NT2/D1 (cell line): ENCODE results near the gene AFTPH.

ENCODE experiments used
- DNase-seq: peaks from one replicate; pipeline ENCODE4 v3.0.0-alpha.2; 2011; ENCODE audit warnings: low read depth, low spot score
- H3K27me3 ChIP-seq: 2 replicates; pipeline ENCODE4 v1.6.0; 2011; ENCODE audit warnings: mild to moderate bottlenecking; ENCODE audit not compliant: insufficient read length, insufficient read depth
- H3K36me3 ChIP-seq: 2 replicates; pipeline ENCODE4 v1.6.1; 2011; ENCODE audit warnings: mild to moderate bottlenecking, low read length, mixed read lengths; ENCODE audit not compliant: insufficient read depth, insufficient read length
- H3K4me1 ChIP-seq: 2 replicates; pipeline ENCODE4 v1.5.1; 2011; ENCODE audit not compliant: insufficient read depth, insufficient read length
- H3K4me3 ChIP-seq: 2 replicates; pipeline ENCODE4 v1.5.1; 2011; ENCODE audit warnings: low read depth; ENCODE audit not compliant: insufficient read length
- H3K9ac ChIP-seq: 2 replicates; pipeline ENCODE4 v1.6.0; 2011; ENCODE audit warnings: low read depth; ENCODE audit not compliant: insufficient read length
- H3K9me3 ChIP-seq: 2 replicates; pipeline ENCODE4 v1.5.1; 2011; ENCODE audit warnings: mild to moderate bottlenecking, low read length; ENCODE audit not compliant: insufficient read depth
- SUZ12 ChIP-seq: IDR thresholded peaks from 2 replicates; pipeline ENCODE4 v1.6.1; 2011; ENCODE audit not compliant: insufficient read length, insufficient read depth; ENCODE audit errors: extremely low read depth
- YY1 ChIP-seq: IDR thresholded peaks from 2 replicates; pipeline ENCODE4 v1.6.1; 2011; ENCODE audit not compliant: insufficient read length, insufficient read depth
- ZNF274 ChIP-seq: IDR thresholded peaks from 2 replicates; pipeline ENCODE4 v1.6.1; 2011; ENCODE audit warnings: mild to moderate bottlenecking, low read depth, low read length

Gene AFTPH

GRCh38 chr2:64558445-64559081 lies 34.4 kb downstream of the AFTPH start:
- Histone ChIP-seq H3K27me3 (no peaks in the 10 kb centered on the region), H3K4me1 (no peaks in the 10 kb centered on the region), H3K9me3 (no peaks in the 10 kb centered on the region), H3K4me3 (no peak overlapping the region), H3K36me3 (peaks cover 2% of the 10 kb centered on the region), H3K9ac (no peak overlapping the region)
- no peak for TF ChIP-seq SUZ12
- TF ChIP-seq YY1: no peak
- no peak for TF ChIP-seq ZNF274
- DNase-seq: no peak

- Histone ChIP-seq H3K4me1 (no peaks in the 10 kb centered on the region), H3K9me3 (no peaks in the 10 kb centered on the region), H3K4me3 (no peak overlapping the region), H3K27me3 (no peaks in the 10 kb centered on the region), H3K36me3 (no peaks in the 10 kb centered on the region), H3K9ac (no peak overlapping the region)
- no peak for TF ChIP-seq YY1
- no peak for TF ChIP-seq SUZ12
- TF ChIP-seq ZNF274: no peak
- DNase-seq: no peak
Measured at GRCh38 chr2:64562148-64562784, 38.1 kb downstream of the AFTPH start.

- Histone ChIP-seq H3K9ac (no peak overlapping the region), H3K27me3 (no peaks in the 10 kb centered on the region), H3K4me3 (no peak overlapping the region), H3K4me1 (no peaks in the 10 kb centered on the region), H3K36me3 (peaks cover 3% of the 10 kb centered on the region), H3K9me3 (no peaks in the 10 kb centered on the region)
- TF ChIP-seq ZNF274 (no peak), SUZ12 (no peak), YY1 (no peak)
- DNase-seq: no peak
Measured at GRCh38 chr2:64563436-64563938, 39.4 kb downstream of the AFTPH start.

GRCh38 chr2:64565949-64566710 lies 42.0 kb downstream of the AFTPH start:
- H3K4me1 ChIP-seq: no peaks in the 10 kb centered on the region
- DNase-seq: no peak

GRCh38 chr2:64567473-64567872 lies 43.3 kb downstream of the AFTPH start:
- no peak overlapping the region for H3K9ac ChIP-seq
- H3K4me3 ChIP-seq: no peak overlapping the region
- H3K4me1 ChIP-seq: no peaks in the 10 kb centered on the region
- DNase-seq: no peak
- no peaks in the 10 kb centered on the region for H3K9me3 ChIP-seq
- TF ChIP-seq SUZ12 (no peak), ZNF274 (no peak), YY1 (no peak)
- peaks cover 7% of the 10 kb centered on the region for H3K36me3 ChIP-seq
- no peaks in the 10 kb centered on the region for H3K27me3 ChIP-seq

More at GRCh38 chr2:64565949-64566710, 42.0 kb downstream of the AFTPH start:
- H3K9me3 ChIP-seq: no peaks in the 10 kb centered on the region
- H3K27me3 ChIP-seq: no peaks in the 10 kb centered on the region
- H3K36me3 ChIP-seq: peaks cover 3% of the 10 kb centered on the region
- TF ChIP-seq SUZ12: no peak
- H3K9ac ChIP-seq: no peak overlapping the region
- H3K4me3 ChIP-seq: no peak overlapping the region

- Histone ChIP-seq H3K4me3 (no peak overlapping the region), H3K36me3 (peaks cover 17% of the 10 kb centered on the region), H3K9ac (no peak overlapping the region), H3K4me1 (no peaks in the 10 kb centered on the region), H3K27me3 (no peaks in the 10 kb centered on the region), H3K9me3 (no peaks in the 10 kb centered on the region)
- TF ChIP-seq YY1 (no peak), ZNF274 (no peak), SUZ12 (no peak)
- no peak for DNase-seq
Measured at GRCh38 chr2:64568836-64569235, 44.7 kb downstream of the AFTPH start.

- TF ChIP-seq SUZ12 (no peak), YY1 (no peak), ZNF274 (no peak)
- Histone ChIP-seq H3K36me3 (peaks cover 26% of the 10 kb centered on the region), H3K9ac (no peak overlapping the region), H3K4me3 (no peak overlapping the region), H3K9me3 (no peaks in the 10 kb centered on the region), H3K27me3 (no peaks in the 10 kb centered on the region), H3K4me1 (no peaks in the 10 kb centered on the region)
- no peak for DNase-seq
Measured at GRCh38 chr2:64574871-64575270, 50.7 kb downstream of the AFTPH start.
